ENCODE data around the gene CCL18.
"Not testable (repeated sequence)": the region's sequence is repeated elsewhere in the genome, so short reads cannot be mapped to it uniquely, and the experiment has no call there.

DNA sequence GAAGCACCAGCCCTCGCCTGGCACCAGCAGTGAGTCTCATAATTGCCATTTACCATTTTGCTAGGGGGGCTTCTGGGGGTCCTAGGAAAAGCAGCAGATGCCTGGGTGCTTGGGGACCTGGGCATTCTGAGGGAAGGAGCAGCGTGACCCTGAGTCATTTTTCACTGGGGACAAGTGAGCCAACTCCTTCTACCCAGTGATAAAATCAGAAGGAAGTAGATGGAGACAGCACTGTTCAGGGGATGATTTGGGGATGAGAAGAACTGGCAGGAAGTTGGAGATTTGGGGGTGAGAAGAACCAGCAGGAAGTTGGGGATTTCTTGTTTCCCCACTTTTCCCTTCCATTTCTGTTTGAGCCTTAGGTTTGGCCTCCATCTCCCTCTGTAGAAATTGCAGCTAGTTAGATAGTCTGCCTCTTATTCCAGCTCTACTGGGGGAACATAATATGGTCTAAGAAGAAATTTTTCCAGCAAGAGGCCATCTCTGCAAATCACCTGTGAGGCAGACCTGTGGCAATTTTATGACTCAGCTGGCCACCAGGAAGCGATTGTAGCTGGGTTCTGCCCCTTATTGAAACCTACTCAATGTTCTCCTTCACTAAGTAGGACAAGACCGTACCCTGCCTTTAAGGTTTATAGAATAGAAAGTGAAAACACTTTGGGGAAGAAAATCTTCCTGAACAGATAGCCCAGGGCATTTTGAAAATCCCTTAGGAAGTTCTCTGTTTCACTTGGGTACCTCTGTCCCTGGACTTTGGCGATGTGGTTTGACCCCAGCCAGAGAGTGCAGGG is 17.8 kb downstream of the CCL18 start:
- TF ChIP-seq FOXM1 (IDR thresholded peaks at IDR 0.05; ENCODE audit: borderline replicate concordance); ARNT (IDR thresholded peaks at IDR 0.05); SUZ12 (IDR thresholded peaks at IDR 0.05); TARDBP (IDR thresholded peaks at IDR 0.05); SP1 (IDR thresholded peaks at IDR 0.05); L3MBTL2 (conservative IDR thresholded peaks at IDR 0.05); ZNF384 (IDR thresholded peaks at IDR 0.05); LEF1 (IDR thresholded peaks at IDR 0.05; ENCODE audit: borderline replicate concordance); FOXA1 (IDR thresholded peaks at IDR 0.05): not testable (repeated sequence)

Data from HEK293T (cell line).